NCI-H2227 treated with DMSO at 0.1 percent for 48 hours (cell line): Measurements from ENCODE around the gene FAM8A1.

Source experiments
- DNase-seq: peaks from one replicate; lab custom pipeline; 2025; lab: John Stamatoyannopoulos, UW

FAM8A1 gene

GRCh38 chr6:17601386-17601703, 1.2 kb downstream of the FAM8A1 start:
- no peak for DNase-seq

- no peak for DNase-seq
Measured at GRCh38 chr6:17602888-17603287, 2.8 kb downstream of the FAM8A1 start.

DNA sequence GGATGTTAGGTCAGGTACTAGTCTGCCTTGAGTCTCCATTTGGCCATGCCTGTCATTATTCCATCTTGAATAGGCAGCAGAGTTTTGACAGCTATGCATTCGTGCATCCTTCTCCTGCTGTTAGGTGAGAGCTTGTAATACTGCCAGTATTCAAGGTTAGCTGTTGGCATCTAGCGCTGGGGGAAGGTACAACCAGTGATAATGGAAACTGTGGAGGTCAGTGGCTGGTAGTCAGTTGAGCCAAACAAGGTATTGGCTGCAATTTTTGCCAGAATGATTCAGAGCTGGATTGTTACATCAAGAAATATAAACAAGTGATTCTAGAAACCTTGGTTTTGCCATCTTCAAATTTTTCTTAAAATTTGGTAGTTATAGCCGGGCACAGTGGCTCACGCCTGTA, 6.5 kb downstream of the FAM8A1 start:
- no peak for DNase-seq

DNA sequence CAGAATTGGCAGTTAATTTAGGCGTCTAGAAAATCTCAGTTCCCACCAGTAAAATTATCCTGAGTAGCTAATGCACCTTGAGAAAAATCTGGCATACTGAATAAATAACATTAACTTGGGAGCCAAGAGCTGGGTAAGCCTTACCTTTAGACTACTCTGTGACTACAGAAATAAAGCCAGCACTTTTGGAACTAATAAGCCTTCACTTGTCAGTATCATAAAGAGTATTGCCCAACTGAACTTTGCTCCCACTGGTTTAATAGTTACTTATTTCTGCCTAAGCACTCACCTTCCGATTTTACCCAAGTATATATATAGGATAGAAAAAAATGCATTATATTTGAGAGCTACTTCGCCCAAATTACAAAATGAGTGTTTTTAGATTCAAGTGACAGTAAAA, 10.7 kb downstream of the FAM8A1 start:
- DNase-seq: no peak

DNA sequence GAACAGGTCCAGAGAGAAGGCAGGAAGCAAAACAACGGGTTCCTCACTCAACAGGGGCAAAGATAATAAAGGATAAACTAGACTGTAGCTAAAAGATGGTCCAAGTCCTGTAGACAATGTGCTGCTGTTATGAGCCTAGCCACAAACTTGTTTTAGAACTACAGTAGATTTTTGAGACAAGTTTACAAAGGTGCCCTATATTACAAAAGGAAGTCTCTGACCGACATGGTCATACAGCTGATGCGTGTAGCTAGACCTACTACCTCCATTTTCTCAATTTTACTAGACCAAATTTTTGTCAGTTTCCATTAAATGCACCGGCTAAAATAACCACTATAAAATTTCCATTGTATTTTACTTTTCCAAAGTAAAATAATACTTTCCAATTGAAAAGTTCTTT, 11.9 kb downstream of the FAM8A1 start:
- no peak for DNase-seq

DNA sequence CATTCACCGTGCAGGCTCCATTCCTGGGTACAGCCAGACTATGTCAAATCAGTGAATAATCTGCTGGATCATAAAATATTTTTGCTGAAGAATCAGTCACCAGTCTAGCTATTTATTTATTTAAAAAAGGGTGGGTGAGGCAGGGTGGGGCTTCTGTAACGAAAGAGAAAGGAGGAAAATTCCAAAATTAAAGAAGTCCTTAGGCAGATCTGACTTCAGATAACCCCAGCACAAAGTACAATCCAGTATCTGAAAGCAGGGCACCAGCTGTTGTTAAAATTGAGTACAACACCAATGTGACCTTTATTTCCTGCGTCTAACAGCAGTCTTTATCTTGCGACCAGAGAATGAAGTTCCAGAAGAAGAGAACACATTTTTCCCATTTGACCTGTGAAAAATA, 15.7 kb downstream of the FAM8A1 start:
- DNase-seq: no peak

GRCh38 chr6:17621003-17621402, 20.9 kb downstream of the FAM8A1 start:
- DNase-seq: no peak

DNA sequence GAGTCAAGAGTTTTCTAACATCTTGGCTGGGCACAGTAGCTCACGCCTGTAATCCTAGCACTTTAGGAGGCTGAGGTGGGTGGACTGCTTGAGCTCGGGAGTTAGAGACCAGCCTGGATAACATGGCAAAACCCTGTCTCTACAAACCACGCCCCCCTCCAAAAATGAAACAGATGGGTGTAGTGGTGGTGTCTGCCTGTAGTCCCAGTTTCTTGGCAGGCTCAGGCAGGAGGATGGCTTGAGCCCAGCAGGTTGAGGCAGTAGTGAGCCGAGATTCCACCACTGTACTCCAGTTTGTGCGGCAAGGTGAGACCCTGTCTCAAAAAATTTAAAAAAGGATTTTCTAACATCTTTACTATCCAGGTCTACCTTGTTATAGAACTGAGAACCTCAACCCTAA, 22.0 kb downstream of the FAM8A1 start:
- no peak for DNase-seq

GRCh38 chr6:17624396-17624795, 24.3 kb downstream of the FAM8A1 start:
- no peak for DNase-seq

DNA sequence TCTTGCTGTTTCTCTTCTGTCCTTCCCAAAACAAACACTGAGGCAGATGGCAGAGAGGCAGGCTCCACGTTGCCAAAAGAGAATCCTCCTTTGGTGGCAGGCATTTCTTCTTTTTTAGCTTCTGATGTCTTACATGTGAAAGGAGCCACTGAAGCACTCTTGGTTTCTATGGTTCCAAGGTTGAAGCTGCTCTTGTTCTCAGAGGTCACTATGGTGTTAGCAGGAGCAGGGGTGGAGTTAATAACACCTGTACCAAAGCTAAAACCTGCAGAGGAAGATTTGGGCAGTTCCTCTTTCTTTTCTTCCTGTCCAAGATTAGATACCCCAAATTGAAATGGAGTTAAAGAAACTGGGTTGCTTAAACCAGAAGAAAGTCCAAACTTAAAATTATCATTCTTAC, 28.8 kb downstream of the FAM8A1 start:
- DNase-seq: no peak

DNA sequence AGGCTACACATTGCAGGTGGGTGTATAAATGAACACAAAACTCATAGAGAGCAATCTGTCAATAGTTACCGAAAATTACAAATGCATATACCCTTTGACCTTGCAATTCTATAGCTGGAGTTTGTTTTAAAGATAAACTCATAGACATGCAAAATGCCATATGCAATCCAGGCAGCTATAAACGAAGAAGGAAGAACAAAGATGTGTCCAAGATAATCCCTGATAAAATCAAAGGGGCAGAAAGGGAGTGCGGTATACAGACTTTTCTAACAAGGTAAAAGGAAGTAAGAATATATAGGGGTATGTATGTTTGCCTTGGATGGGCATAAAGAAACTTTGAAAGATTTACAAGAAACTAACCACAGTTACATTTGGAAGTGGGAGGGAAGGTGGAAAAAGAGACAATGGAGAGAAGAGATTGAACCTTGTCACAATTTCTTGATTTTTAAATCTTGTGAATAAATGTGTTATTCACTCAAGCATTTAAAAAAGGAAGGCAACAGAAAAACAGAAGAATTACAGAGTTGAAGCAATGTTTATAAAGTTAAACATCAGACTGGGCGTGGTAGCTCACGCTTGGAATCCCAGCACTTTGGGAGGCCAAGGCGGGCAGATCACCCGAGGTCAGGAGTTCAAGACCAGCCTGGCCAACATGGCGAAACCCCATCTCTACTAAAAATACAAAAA, 29.9 kb downstream of the FAM8A1 start:
- no peak for DNase-seq

GRCh38 chr6:17630511-17631073, 30.5 kb downstream of the FAM8A1 start:
- DNase-seq: no peak

DNA sequence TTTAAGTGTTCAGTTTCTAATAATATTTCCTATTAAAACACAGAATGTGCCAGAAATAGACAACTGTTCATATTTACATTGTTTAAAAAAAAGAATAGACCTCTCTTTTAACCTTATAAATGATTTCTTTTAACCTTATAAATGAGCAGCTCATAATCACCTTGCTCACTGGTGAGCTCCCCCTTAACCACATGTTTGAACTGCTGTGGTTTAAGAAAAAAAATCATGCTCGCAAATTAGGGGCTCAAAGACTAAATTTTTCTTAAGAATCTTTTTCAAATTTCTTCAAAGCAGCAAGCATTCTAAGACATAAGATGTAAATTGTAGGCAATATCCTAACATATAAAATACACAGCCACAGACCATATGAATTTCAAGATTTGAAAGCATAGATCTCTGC, 32.8 kb downstream of the FAM8A1 start:
- no peak for DNase-seq

DNA sequence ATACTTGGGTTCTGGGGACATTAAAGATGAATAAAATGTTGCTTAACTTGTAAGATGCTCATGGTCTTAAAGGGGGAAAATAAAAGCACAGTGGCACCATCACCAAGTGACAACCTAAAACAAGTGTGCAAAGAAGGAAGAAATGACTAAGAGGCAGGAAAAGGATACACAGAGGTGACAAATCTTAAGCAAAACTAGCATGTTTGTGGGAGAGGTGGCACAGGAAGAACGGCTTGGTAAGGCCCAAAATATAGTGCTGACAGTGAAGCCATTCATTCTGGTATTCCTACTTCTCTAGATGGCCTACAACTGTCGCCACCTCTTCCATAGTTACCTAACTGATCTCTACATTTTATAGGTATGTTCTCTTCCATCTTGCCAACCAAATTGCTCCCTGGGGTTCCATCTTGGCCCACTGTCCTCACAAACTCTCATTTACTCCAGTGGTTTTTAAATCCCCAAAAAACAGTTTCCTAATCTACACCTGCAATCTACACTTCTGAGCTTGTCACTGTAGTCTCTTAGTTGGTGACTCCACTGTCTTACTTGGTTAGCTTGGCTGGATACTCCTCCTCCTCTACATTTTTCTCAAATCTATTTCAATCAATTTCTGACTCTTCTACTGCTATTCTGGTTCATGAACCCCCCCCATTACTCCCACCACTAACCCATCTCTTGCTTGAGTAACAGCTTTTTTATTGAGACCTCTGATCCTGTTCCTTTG, 33.5 kb downstream of the FAM8A1 start:
- DNase-seq: no peak

GRCh38 chr6:17635568-17635967, 35.5 kb downstream of the FAM8A1 start:
- DNase-seq: no peak

GRCh38 chr6:17638212-17638715, 38.2 kb downstream of the FAM8A1 start:
- DNase-seq: no peak

GRCh38 chr6:17640477-17640917, 40.4 kb downstream of the FAM8A1 start:
- no peak for DNase-seq

DNA sequence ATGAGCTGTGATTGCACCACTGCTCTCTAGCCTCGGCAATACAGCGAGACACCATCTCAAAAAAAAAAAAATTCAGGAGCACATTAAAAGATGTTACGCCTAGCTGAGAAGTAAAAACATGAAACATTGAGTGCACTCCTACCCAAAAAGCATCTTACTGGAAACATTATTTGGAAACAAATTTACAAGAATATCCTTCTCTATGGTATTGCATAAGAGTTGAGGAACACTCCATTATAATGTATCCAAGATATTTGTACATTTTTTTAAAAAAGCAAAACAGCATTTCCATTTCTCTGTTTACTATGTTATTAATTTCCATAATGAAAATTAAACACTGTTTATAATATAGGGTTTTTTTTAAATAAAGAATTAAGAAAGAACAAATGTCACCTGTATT, 48.6 kb downstream of the FAM8A1 start:
- no peak for DNase-seq

DNA sequence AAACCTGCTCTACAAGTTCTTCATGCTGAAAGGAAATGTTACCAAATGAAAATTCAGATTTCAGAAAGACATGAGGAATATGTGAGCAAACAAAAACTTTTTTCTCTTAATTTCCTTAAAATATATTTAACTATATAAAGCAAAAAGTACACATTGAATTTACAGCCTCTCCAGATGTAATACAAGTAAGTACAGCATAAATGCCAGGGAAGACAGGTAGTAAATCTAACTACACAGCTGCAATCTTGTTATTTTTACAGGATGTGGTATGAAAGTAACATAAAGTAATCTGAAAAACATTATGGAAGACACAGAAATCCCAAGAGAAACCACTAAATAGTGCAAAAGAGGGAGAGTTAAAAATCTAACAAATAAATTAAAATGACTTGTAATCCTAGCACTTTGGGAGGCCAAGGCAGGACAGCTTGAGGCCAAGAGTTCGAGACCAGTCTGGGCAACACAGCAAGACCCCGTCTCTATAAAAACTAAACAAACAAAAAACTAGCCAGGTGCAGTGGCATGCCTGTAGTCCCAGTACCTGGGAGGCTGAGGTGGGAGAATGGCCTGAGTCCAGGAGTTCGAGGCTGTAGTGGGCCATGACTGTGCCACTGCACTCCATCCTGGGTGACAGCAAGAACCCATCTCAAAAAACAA, 50.7 kb downstream of the FAM8A1 start:
- DNase-seq: no peak

GRCh38 chr6:17653198-17653882, 53.2 kb downstream of the FAM8A1 start:
- DNase-seq: no peak

- no peak for DNase-seq
Measured at GRCh38 chr6:17656092-17656491, 56.0 kb downstream of the FAM8A1 start.

DNA sequence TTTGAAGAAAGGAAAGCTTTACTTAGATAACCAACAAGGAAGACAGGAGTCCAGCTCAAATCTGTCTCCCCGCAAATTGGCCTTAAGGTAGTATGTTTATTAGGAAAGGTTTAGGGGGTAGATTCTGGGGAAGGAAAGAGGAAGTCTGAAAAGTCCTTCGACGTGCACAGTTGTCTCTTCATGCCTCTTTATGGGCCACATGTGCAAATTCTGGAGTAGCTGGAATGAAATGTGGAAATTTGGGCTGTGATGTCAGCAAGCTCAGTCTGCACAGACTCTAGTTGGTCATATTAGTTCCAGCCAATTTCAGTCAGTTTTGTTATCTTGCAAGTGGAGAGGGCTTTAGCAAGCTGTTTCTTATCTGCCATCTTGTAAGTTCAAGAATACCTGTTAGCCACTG, 56.5 kb downstream of the FAM8A1 start:
- no peak for DNase-seq
